ENCODE measurements around the gene LRRTM1. TPM values are rescaled to one million over a fixed set of nuclear protein-coding genes. Genes with fewer than 3 reads are reported as not detected.

Gene LRRTM1
- polyA plus RNA-seq, 1 donor from 2014 or later: 0.61 TPM

GRCh38 chr2:80340022-80340421, 35.5 kb upstream of the LRRTM1 start:
- Histone ChIP-seq H2AFZ (ENCODE audit: low read depth, low read length) (no peak overlapping the region), H3K36me3 (ENCODE audit: insufficient read depth, low read length) (no peaks in the 10 kb centered on the region), H3F3A (ENCODE audit: insufficient read depth, low read length, poor library complexity, severe bottlenecking) (no peaks in the 10 kb centered on the region), H3K9me3 (ENCODE audit: low read length) (no peaks in the 10 kb centered on the region), H4K20me1 (ENCODE audit: insufficient read depth) (no peaks in the 10 kb centered on the region), H3K79me2 (replicated peaks; ENCODE audit: insufficient read depth, low read length) (no peaks in the 10 kb centered on the region), H3K4me2 (ENCODE audit: low read length) (no peak overlapping the region), H3K27ac (ENCODE audit: low read length) (no peak overlapping the region), H3K9ac (ENCODE audit: low read length) (no peak overlapping the region), H3K4me3 (ENCODE audit: low read length) (no peak overlapping the region), H3K9me2 (ENCODE audit: insufficient read depth, low read length) (no peaks in the 10 kb centered on the region), H3K27me3 (ENCODE audit: insufficient read depth, low read depth, low read length) (no peaks in the 10 kb centered on the region)
- TF ChIP-seq EP300 (conservative IDR thresholded peaks at IDR 0.05; ENCODE audit: poor library complexity, severe bottlenecking) (peak; percentile 15), SMC3 (conservative IDR thresholded peaks at IDR 0.05; ENCODE audit: poor library complexity) (no peak), RAD21 (conservative IDR thresholded peaks at IDR 0.05) (no peak), POLR2AphosphoS5 (IDR thresholded peaks at IDR 0.05) (peak; percentile 93), REST (IDR thresholded peaks at IDR 0.05; ENCODE audit: borderline replicate concordance) (peak; percentile 36)

GRCh38 chr2:80338794-80339193, 34.2 kb upstream of the LRRTM1 start:
- H3K9me2 ChIP-seq (ENCODE audit: insufficient read depth, low read length): no peaks in the 10 kb centered on the region
- H3K36me3 ChIP-seq (ENCODE audit: insufficient read depth, low read length): no peaks in the 10 kb centered on the region
- H3K4me2 ChIP-seq (ENCODE audit: low read length): no peak overlapping the region
- no peaks in the 10 kb centered on the region for H3K79me2 ChIP-seq (replicated peaks; ENCODE audit: insufficient read depth, low read length)
- H4K20me1 ChIP-seq (ENCODE audit: insufficient read depth): no peaks in the 10 kb centered on the region
- H2AFZ ChIP-seq (ENCODE audit: low read depth, low read length): no peak overlapping the region
- H3K27ac ChIP-seq (ENCODE audit: low read length): no peak overlapping the region
- H3K27me3 ChIP-seq (ENCODE audit: insufficient read depth, low read depth, low read length): no peaks in the 10 kb centered on the region
- H3K9me3 ChIP-seq (ENCODE audit: low read length): no peaks in the 10 kb centered on the region
- no peak overlapping the region for H3K4me3 ChIP-seq (ENCODE audit: low read length)
- no peak overlapping the region for H3K9ac ChIP-seq (ENCODE audit: low read length)
- TF ChIP-seq SMC3 (conservative IDR thresholded peaks at IDR 0.05; ENCODE audit: poor library complexity) (no peak), REST (IDR thresholded peaks at IDR 0.05; ENCODE audit: borderline replicate concordance) (no peak), RAD21 (conservative IDR thresholded peaks at IDR 0.05) (no peak), CTCF (IDR thresholded peaks at IDR 0.05; ENCODE audit: poor library complexity, severe bottlenecking) (no peak), EP300 (conservative IDR thresholded peaks at IDR 0.05; ENCODE audit: poor library complexity, severe bottlenecking) (no peak)
- no peaks in the 10 kb centered on the region for H3F3A ChIP-seq (ENCODE audit: insufficient read depth, low read length, poor library complexity, severe bottlenecking)
